IPS DF 4.7 (cell line): ENCODE measurements around the gene RCL1.
"Not testable (repeated sequence)": the region's sequence is repeated elsewhere in the genome, so short reads cannot be mapped to it uniquely, and the experiment has no call there.

Experiments used
- DNase-seq: peaks from one replicate; pipeline ENCODE4 v3.0.0-alpha.2; 2013; ENCODE audit warnings: low spot score; ENCODE audit errors: extremely low read depth

Gene RCL1

DNA sequence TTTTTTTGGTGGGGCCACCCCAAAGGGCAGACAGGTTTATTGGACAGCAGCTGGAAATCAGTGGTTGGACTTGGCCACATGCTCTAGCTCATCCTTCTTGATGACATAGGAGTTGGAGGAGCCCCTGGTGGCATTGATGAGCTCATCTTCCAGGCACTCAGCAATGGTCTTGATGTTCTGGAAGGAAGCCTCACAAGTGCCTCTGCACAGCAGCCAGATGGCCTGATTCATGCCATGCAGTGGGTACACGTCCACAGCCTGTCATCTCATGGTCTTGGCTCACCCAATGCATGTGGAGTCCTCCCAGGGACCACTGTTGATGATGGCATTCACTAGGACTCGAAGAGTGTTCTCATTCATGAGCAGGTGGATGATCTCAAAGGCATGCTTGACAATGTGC, 11.3 kb upstream of the RCL1 start:
- DNase-seq = no peak

GRCh38 chr9:4783191-4783590, 9.6 kb upstream of the RCL1 start:
- not testable (repeated sequence) for DNase-seq

DNA sequence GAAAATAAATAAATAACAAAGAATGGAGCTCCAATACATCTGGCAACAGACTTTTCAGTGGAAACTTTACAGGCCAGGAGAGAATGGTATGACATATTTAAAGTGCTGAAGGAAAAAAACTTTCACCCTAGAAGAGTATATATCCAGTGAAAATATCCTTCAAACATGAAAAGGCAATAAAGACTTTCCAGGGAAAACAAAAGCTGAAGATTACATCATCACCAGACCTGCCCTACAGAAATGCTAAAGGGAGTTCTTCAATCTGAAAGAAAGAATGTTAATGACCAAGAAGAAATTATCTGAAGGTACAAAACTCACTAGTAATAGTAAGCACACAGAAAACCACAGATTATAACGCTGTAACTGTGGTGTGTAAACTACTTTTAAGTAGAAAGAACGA, 8.3 kb upstream of the RCL1 start:
- no peak for DNase-seq

- DNase-seq = no peak
Observed at GRCh38 chr9:4786599-4786998, 6.1 kb upstream of the RCL1 start.

DNA sequence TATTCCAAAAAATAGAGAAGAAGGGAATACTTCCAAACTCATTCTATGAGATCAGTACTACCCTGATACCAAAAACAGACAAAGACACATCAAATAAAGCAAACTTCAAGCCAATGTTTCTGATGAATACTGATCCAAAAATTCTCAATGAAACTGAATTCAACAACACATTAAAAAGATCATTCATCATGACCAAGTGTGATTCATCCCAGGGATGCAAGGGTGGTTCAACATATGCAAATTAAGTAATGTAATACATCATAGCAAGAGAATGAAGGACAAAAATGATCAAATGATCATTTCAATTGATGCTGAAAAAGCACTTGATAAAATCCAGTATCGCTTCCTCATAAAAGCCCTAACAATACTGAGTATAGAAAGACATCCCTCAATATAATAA, 4.9 kb upstream of the RCL1 start:
- no peak for DNase-seq

- DNase-seq = no peak
Observed at GRCh38 chr9:4788703-4789102, 4.0 kb upstream of the RCL1 start.

GRCh38 chr9:4792054-4792571, 631 bp upstream of the RCL1 start:
- no peak for DNase-seq

DNA sequence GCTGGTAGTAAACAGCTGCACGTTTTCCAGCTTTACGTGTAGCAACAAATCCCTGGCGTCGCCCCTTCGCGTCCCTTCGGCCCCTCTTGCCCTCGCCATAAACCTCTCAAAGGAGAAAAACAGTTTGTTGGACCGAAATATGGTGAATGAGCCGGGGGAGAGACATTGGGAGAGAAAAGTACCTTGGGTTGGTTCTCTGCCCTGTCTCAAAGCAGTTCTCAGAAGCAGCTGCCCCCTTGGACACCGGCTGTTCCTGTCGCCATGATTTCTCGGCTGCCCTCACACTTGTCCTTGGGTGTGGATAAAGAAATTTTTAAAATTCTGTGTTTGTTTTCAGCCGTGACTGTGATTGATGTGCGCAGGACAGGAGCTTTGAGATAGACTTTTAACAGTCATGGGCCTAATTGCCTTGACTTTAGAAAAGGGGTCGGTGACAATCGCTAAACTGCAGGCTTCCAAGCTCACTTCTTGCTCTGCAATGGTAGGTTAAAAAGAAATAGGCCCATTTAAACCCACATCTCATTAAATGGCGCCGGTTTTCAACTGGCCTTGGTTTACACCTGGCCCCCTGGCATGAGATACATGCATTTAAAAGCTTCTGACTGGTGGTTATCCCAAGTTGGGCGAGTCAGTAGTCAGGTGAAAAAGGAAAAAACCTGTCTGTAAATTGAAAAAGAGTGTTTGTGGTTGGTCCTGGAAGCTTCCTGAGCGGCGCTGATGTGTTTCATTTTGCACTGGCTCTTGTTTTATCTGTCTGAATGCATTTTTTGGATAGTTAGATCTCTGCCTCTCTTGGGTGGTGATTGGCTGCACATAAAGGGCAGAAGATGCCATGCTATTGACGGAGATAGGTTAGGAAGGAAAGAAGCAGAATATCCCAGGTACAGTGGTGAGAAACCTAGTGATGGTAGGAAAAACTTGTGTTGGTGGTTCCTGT, 983 bp downstream of the RCL1 start:
- DNase-seq = no peak

DNA sequence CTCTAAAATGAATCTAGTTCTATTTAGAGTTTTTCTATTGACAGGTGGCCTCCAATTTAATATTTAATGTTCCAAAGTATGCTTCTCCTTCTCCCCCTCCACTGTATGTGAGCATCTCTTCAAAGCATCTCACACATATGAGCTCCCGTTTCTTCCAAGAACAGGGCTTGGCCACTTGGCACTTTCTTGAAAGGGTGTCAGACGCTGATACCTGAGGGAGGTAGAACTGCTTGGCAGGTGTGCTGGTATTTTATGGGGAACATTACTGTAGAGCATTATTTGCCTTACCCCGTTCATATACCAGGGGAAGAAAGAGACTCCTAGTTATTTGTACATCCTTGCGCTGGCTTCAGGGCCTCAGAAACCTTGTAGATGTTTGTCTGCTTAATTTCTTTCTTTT, 1.9 kb downstream of the RCL1 start:
- DNase-seq = no peak

DNA sequence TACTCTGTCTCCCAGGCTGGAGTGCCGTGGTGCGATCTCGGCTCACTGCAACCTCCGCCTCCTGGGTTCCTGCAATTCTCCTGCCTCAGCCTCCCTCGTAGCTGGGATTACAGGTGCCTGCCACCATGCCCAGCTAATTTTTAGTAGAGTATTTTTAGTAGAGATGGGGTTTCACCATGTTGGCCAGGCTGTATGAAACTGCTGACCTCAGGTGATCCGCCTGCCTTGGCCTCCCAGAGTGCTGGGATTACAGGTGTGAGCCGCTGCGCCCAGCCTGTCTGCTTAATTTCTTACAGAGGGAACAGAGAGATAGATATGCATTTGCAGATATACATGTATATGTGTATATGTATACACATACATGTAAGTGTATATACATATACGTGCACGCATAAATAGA, 2.4 kb downstream of the RCL1 start:
- not testable (repeated sequence) for DNase-seq

DNA sequence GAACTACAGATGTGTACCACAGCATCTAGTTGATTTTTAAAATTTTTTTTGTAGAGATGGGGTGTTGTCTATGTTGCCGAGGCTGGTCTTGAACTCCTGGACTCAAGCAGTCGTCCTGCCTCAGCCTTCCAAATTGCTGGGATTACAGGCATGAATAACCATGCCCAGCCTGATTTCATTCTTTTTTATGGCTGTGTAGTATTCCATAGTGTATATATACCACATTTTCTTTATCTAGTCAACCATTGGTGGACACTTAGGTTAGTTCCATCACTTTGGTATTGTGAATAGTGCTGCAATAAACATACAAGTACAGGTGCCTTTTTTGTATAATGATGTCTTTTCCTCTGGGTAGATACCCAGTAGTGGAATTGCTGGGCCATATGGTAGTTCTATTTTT, 3.8 kb downstream of the RCL1 start:
- no peak for DNase-seq

DNA sequence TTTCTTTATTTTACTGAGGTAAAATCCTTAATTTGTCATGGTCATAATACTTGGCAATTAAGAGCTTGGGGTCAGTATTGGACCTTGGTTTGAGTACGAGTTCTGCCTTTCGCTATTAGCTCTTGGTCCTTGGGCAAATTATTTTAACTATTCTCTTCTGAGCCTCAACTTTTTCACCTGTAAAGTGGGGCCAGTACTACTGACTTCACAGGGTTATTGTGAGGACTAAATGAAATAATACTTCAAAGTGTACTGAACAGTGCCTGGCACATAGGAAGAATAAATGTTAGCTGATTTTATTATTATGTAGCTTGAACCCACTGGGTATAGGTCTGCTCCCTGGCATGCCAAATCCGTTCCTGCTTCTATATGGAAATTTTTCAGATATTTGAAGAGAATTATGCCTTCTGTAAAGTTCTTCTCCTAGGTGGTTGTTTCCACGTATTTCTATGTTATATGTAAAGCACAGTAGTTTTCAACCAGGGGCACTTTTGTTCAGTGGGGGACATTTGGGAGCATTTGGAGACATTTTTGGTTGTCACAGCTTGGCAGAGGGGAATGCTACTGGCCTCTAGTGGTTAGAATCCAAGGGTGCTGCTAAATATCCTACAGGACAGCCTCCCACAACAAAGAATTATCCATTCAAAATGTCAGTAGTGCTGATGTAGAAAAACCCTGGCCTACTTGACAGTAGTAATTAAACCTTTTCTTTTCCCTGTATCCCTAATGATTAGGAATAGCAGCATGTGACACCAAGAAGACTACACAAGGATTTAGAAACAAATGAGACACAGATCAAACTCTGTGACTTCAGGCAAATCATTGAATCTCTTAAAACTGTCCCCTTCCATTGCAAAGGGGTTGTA, 4.5 kb downstream of the RCL1 start:
- DNase-seq = no peak

- DNase-seq = no peak
Observed at GRCh38 chr9:4797854-4798150, 5.1 kb downstream of the RCL1 start.

GRCh38 chr9:4798281-4799032, 5.7 kb downstream of the RCL1 start:
- DNase-seq = no peak

DNA sequence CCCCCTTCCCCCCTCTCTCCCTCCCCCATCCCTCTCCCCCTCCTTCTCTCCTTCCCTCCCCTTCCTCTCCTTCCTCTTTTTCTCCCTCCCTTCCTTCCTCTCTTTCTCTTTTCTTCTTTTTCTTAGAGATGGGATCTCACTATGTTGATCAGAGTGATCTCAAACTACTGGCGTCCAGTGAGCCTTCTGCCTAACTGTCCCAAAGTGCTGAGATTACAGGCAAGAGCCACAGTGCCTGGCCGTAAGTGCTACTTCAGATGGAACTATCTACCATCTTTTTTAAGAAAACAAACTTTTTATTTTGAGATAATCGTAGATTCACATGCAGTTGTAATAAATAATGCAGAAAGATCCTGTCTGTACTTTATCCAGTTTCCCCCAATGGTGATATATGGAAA, 6.3 kb downstream of the RCL1 start:
- no peak for DNase-seq

DNA sequence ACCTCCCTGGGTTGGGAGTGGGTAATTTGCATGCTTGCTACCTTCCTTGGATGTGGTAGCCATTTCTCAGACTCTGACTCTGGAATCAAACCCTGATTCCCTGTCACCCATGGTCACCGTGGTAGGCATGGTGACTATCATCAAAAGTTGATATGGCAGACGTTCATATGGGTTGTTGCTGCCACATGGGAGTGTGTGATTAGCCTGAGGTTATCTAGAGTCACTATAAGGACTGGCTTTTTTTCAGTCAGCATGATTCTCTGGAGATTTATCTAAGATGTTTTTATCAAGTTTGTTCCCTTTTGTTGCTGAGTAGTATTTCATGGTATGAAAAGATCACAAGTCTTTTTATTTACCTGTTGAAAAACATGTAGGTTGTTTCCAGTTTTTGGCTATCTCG, 7.0 kb downstream of the RCL1 start:
- no peak for DNase-seq

- DNase-seq = no peak
Observed at GRCh38 chr9:4801156-4801555, 8.4 kb downstream of the RCL1 start.

DNA sequence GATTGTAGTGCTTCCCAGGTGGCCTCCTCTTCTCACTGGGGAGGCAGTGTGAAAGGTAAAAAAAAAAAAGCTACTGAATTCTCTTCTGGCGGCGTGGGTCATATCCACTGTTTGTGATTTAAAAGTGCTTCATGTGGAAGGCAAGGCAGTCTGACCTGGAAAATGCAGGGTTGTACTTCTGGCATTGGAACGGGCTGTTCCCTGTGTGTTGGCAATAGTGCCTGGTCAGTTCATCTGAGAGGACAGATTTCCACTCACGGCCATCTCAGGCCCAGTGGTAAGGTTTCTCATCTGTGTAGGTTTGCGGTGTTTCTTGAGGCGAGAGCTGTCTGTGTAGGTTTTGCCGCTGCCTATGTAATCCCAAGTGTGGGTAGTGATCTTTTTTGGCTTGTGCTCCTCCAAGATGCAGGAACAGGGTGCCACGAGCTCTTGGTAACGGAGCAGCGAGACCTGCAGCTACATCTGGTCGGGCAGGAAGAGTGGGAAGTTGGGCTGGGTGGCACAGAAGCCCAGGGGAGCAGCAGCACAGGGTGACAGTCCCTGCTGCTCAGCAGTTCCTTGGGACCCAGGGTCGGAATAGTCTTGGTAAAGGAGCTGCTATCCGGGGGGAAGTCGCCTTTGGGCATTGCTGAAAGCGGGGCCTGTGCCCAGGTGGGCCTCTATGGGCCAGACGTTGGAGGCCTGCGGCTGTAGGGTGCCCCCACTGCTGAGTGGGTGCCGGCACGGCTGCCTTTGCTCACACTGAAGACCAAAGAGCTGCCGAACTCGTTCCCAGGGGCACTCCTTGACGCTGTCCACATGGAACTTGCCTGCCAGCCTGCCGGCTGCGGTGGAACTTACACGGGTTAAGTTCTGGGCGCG, 11.2 kb downstream of the RCL1 start:
- no peak for DNase-seq

DNA sequence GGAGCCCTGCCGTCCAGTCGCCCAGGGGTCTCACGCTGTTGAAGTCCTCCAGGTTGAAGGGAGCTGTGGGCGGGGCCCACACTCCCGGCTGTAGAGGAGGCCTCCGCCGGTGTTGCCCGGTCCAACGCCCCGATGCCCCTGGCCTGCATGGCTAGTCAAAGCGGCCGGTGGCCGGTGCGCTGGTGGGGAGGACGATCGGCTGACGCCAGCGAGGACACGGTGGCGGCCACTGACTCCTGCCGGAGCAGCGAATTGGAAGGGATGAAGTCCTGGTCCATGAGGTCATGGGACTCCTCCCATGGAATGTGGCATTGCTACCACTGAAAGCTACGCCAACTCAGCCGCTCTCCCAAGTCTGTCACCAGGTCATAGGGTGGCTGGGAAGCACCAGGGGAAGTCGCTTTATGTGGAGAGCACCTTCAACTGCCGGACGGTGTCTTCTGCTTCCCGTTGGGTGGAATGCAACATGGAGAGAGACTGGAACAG, 11.8 kb downstream of the RCL1 start:
- no peak for DNase-seq

- DNase-seq = no peak
Observed at GRCh38 chr9:4805191-4805918, 12.6 kb downstream of the RCL1 start.
